Spleen (tissue), 7 donors: Measurements from ENCODE around the gene PIK3R3.

Experiments
- CTCF ChIP-seq, 11 experiments: fragments of 200-600 bp in 7 of 11; fragments of 450-650 bp in 4 of 11; sonication (generic) in 4 of 11; IDR thresholded peaks in 8 of 11; conservative IDR thresholded peaks in 3 of 11; 1 replicate in 7 of 11; 2 replicates in 4 of 11; pipeline versions ENCODE4 v1.4.0 to v1.8.0; 2016 to 2021; ENCODE audit warnings: antibody characterized with exemption in 11 of 11, inconsistent platforms in 4 of 11, mild to moderate bottlenecking in 1 of 11
- POLR2A ChIP-seq, 3 donors: fragments of 450-650 bp; IDR thresholded peaks; one replicate each; pipeline ENCODE4 v1.5.1; 2017; ENCODE audit warnings: antibody characterized with exemption in 3 of 3, mild to moderate bottlenecking in 1 of 3
- POLR2AphosphoS5 ChIP-seq, 3 donors: sonication (generic); formaldehyde crosslinking; IDR thresholded peaks; one replicate each; pipeline ENCODE4 v1.5.1; 2017; ENCODE audit warnings: antibody characterized with exemption in 3 of 3
- donor health status: DM: no; HTN: no; CAD: no; lungs with moderate emphysema.
- donor health status: DM: no; HTN: no; CAD: no.
- donor health status: DM: no; HTN: no; CAD: no.

- TF ChIP-seq POLR2AphosphoS5 (IDR thresholded peaks at IDR 0.05): no peak
- TF ChIP-seq CTCF (IDR thresholded peaks at IDR 0.05 in 8 of 11, conservative IDR thresholded peaks at IDR 0.05 in 3 of 11): no peak
- no peak for TF ChIP-seq POLR2A (IDR thresholded peaks at IDR 0.05)
Measured at GRCh38 chr1:46175243-46175642, 42.8 kb upstream of the PIK3R3 start.
